ENCODE data around the gene DPCD.

- TF ChIP-seq, protein P1, sequence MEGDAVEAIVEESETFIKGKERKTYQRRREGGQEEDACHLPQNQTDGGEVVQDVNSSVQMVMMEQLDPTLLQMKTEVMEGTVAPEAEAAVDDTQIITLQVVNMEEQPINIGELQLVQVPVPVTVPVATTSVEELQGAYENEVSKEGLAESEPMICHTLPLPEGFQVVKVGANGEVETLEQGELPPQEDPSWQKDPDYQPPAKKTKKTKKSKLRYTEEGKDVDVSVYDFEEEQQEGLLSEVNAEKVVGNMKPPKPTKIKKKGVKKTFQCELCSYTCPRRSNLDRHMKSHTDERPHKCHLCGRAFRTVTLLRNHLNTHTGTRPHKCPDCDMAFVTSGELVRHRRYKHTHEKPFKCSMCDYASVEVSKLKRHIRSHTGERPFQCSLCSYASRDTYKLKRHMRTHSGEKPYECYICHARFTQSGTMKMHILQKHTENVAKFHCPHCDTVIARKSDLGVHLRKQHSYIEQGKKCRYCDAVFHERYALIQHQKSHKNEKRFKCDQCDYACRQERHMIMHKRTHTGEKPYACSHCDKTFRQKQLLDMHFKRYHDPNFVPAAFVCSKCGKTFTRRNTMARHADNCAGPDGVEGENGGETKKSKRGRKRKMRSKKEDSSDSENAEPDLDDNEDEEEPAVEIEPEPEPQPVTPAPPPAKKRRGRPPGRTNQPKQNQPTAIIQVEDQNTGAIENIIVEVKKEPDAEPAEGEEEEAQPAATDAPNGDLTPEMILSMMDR (conservative IDR thresholded peaks at IDR 0.05) = no peak
- no peak for TF ChIP-seq EZH2 (IDR thresholded peaks at IDR 0.05; ENCODE audit: low read depth)
These were observed 16.0 kb upstream of the DPCD start for GRCh38 chr10:101572126-101572525.

Data from PC-9 (cell line).